ENCODE measurements around the gene SCNN1A.

The SCNN1A gene

GRCh38 chr12:6335451-6336078 is 39.8 kb downstream of the SCNN1A start:
- peak overlapping the region; percentile 41 for H3K4me3 ChIP-seq (ENCODE audit: low read depth, low read length)
- peak overlapping the region; percentile 64 for H3K27ac ChIP-seq
- peaks cover 8% of the 10 kb centered on the region for H3K36me3 ChIP-seq
- peak; percentile 93 for TF ChIP-seq CTCF (IDR thresholded peaks at IDR 0.05; ENCODE audit: low read depth, low read length)
- no peaks in the 10 kb centered on the region for H3K27me3 ChIP-seq (ENCODE audit: insufficient read depth, low read depth, severe bottlenecking)
- DNase-seq: peak; percentile 80
- H3K9me3 ChIP-seq (ENCODE audit: severe bottlenecking): no peaks in the 10 kb centered on the region

- H3K27me3 ChIP-seq (ENCODE audit: insufficient read depth, low read depth, severe bottlenecking): no peaks in the 10 kb centered on the region
- no peak overlapping the region for H3K4me3 ChIP-seq (ENCODE audit: low read depth, low read length)
- peaks cover 8% of the 10 kb centered on the region for H3K36me3 ChIP-seq
- TF ChIP-seq CTCF (IDR thresholded peaks at IDR 0.05; ENCODE audit: low read depth, low read length): no peak
- no peak for DNase-seq
- peak overlapping the region; percentile 64 for H3K27ac ChIP-seq
- H3K9me3 ChIP-seq (ENCODE audit: severe bottlenecking): no peaks in the 10 kb centered on the region
These were observed 40.4 kb downstream of the SCNN1A start for GRCh38 chr12:6334940-6335450.

GRCh38 chr12:6334359-6334758 is 41.0 kb downstream of the SCNN1A start:
- H3K9me3 ChIP-seq (ENCODE audit: severe bottlenecking): no peaks in the 10 kb centered on the region
- H3K4me3 ChIP-seq (ENCODE audit: low read depth, low read length): no peak overlapping the region
- H3K36me3 ChIP-seq: peaks cover 8% of the 10 kb centered on the region
- H3K27me3 ChIP-seq (ENCODE audit: insufficient read depth, low read depth, severe bottlenecking): no peaks in the 10 kb centered on the region
- no peak overlapping the region for H3K27ac ChIP-seq
- DNase-seq: no peak
- TF ChIP-seq CTCF (IDR thresholded peaks at IDR 0.05; ENCODE audit: low read depth, low read length): no peak

- H3K27ac ChIP-seq: no peak overlapping the region
- H3K27me3 ChIP-seq (ENCODE audit: insufficient read depth, low read depth, severe bottlenecking): no peaks in the 10 kb centered on the region
- peaks cover 14% of the 10 kb centered on the region for H3K36me3 ChIP-seq
- TF ChIP-seq CTCF (IDR thresholded peaks at IDR 0.05; ENCODE audit: low read depth, low read length): no peak
- no peak for DNase-seq
- no peak overlapping the region for H3K4me3 ChIP-seq (ENCODE audit: low read depth, low read length)
- no peaks in the 10 kb centered on the region for H3K9me3 ChIP-seq (ENCODE audit: severe bottlenecking)
These were observed 41.8 kb downstream of the SCNN1A start for GRCh38 chr12:6333566-6333965.

- Histone ChIP-seq H3K27me3 (ENCODE audit: insufficient read depth, low read depth, severe bottlenecking) (no peaks in the 10 kb centered on the region), H3K4me3 (ENCODE audit: low read depth, low read length) (no peak overlapping the region), H3K27ac (no peak overlapping the region), H3K36me3 (peaks cover 14% of the 10 kb centered on the region), H3K9me3 (ENCODE audit: severe bottlenecking) (no peaks in the 10 kb centered on the region)
- TF ChIP-seq CTCF (IDR thresholded peaks at IDR 0.05; ENCODE audit: low read depth, low read length): no peak
- no peak for DNase-seq
These were observed 42.3 kb downstream of the SCNN1A start for GRCh38 chr12:6333029-6333428.

GRCh38 chr12:6332459-6332858 is 42.9 kb downstream of the SCNN1A start:
- H3K27ac ChIP-seq: no peak overlapping the region
- no peak for DNase-seq

More at GRCh38 chr12:6332459-6332858, 42.9 kb downstream of the SCNN1A start:
- H3K36me3 ChIP-seq: peaks cover 14% of the 10 kb centered on the region
- H3K27me3 ChIP-seq (ENCODE audit: insufficient read depth, low read depth, severe bottlenecking): no peaks in the 10 kb centered on the region
- no peak for TF ChIP-seq CTCF (IDR thresholded peaks at IDR 0.05; ENCODE audit: low read depth, low read length)
- H3K9me3 ChIP-seq (ENCODE audit: severe bottlenecking): no peaks in the 10 kb centered on the region
- H3K4me3 ChIP-seq (ENCODE audit: low read depth, low read length): no peak overlapping the region

All from WERI-Rb-1 (cell line).